Sigmoid colon (tissue), 7 donors: ENCODE data around the gene MINDY4. TPM values are rescaled to one million over a fixed set of nuclear protein-coding genes. Genes with fewer than 3 reads are reported as not detected.
A peak's percentile ranks its signal among the peaks of the same experiment; 100 is the strongest.

Experiments used
- DNase-seq: peaks from one replicate; pipeline ENCODE4 v3.0.0-alpha.2; 2019
- H3K27ac ChIP-seq, 4 donors: fragments of 200-600 bp; sonication (generic); one replicate each; pipeline ENCODE4 v1.5.1; 2016 to 2019; ENCODE audit warnings: mild to moderate bottlenecking in 1 of 4
- H3K27me3 ChIP-seq, 3 donors: fragments of 200-600 bp; sonication (generic); one replicate each; pipeline ENCODE4 v1.5.1; 2019; ENCODE audit warnings: mild to moderate bottlenecking in 1 of 3
- H3K36me3 ChIP-seq, 4 donors: fragments of 200-600 bp; sonication (generic); one replicate each; pipeline ENCODE4 v1.5.1; 2016 to 2019
- H3K4me1 ChIP-seq, 4 donors: fragments of 200-600 bp; sonication (generic); one replicate each; pipeline ENCODE4 v1.5.1; 2017 to 2019
- H3K4me3 ChIP-seq, 4 donors: fragments of 200-600 bp; sonication (generic); one replicate each; pipeline ENCODE4 v1.5.1; 2017 to 2019; ENCODE audit warnings: mild to moderate bottlenecking in 2 of 4, moderate library complexity in 1 of 4
- H3K9me3 ChIP-seq, 4 donors: fragments of 200-600 bp in 3 of 4; sonication (generic) in 3 of 4; one replicate each; pipeline versions ENCODE4 v1.5.1 to v1.6.1; 2013 to 2019
- CTCF ChIP-seq, 4 experiments: fragments of 450-650 bp in 3 of 4; fragments of 200-600 bp in 1 of 4; IDR thresholded peaks; one replicate each; pipeline ENCODE4 v1.5.1; 2016 to 2019; ENCODE audit warnings: antibody characterized with exemption in 4 of 4, mild to moderate bottlenecking in 3 of 4, moderate library complexity in 2 of 4
- EP300 ChIP-seq, 4 donors: sonication (generic); formaldehyde crosslinking; IDR thresholded peaks; one replicate each; pipeline ENCODE4 v1.6.1; 2017; ENCODE audit warnings: antibody characterized with exemption in 4 of 4
- POLR2A ChIP-seq, 2 donors: fragments of 450-650 bp; IDR thresholded peaks; one replicate each; pipeline ENCODE4 v1.6.1; 2016; ENCODE audit warnings: antibody characterized with exemption in 2 of 2, mild to moderate bottlenecking in 2 of 2, moderate library complexity in 2 of 2
- POLR2AphosphoS5 ChIP-seq, 4 donors: sonication (generic); formaldehyde crosslinking; IDR thresholded peaks; one replicate each; pipeline ENCODE4 v1.6.1; 2017; ENCODE audit warnings: antibody characterized with exemption in 4 of 4
- WGBS, 2 donors: extraction: QIAGEN DNeasy Blood & Tissue Kit; methylation state at CpG; one replicate each; pipeline ENCODE4 v1.1.7; 2013; 5-methylcytosine and 5-hydroxymethylcytosine counted together
- intact Hi-C: fragments of 100-400 bp; cut with DNase I; formaldehyde crosslinking; loops from one replicate; pipeline ENCODE4 v1.15.1; 2023
- polyA plus RNA-seq, 3 donors: library from polyadenylated mRNA; stranded (reverse); fragments of 200-250 nt; gene quantifications; one replicate each; pipeline ENCODE4 v1.2.3, GENCODE V29; 2013
- total RNA-seq, 4 donors: library from RNA; depleted of rRNA; stranded (reverse); fragments of >200 nt; gene quantifications; one replicate each; pipeline ENCODE4 v1.1.0, GENCODE V29; 2016
- donor health status: healthy with polysubstance abuse.
- donor health status: Bipolar disorder and iron deficiency.
- donor health status: healthy.

The MINDY4 gene
- total and polyA plus RNA-seq, 7 donors: 1.2 to 26.3 (median 9.4) TPM

- peak overlapping the region in 3 of 4 donors; percentile 46 to 79 (median 66) for H3K27ac ChIP-seq
- no peak overlapping the region for H3K4me3 ChIP-seq
- TF ChIP-seq POLR2A (IDR thresholded peaks at IDR 0.05) (no peak), POLR2AphosphoS5 (IDR thresholded peaks at IDR 0.05) (no peak), CTCF (IDR thresholded peaks at IDR 0.05) (no peak)
- intact Hi-C loops: no loop called here
- H3K27me3 ChIP-seq: no peaks in the 10 kb centered on the region
- no peaks in the 10 kb centered on the region for H3K9me3 ChIP-seq
- peaks cover 0 to 4% (median 0%) of the 10 kb centered on the region in 4 donors for H3K36me3 ChIP-seq
- peaks cover 0 to 25% (median 22%) of the 10 kb centered on the region in 4 donors for H3K4me1 ChIP-seq
- 60 to 82% methylated on average over 9 of the region's 9 CpGs for WGBS, 2 donors
- DNase-seq: peak; percentile 52
Measured at GRCh38 chr7:30931929-30932540, 160.8 kb downstream of the MINDY4 start.

GRCh38 chr7:30932562-30932961, 161.3 kb downstream of the MINDY4 start:
- peaks cover 0 to 25% (median 22%) of the 10 kb centered on the region in 4 donors for H3K4me1 ChIP-seq
- no peak overlapping the region for H3K27ac ChIP-seq
- H3K4me3 ChIP-seq: no peak overlapping the region
- H3K9me3 ChIP-seq: no peaks in the 10 kb centered on the region
- H3K27me3 ChIP-seq: no peaks in the 10 kb centered on the region
- H3K36me3 ChIP-seq: no peaks in the 10 kb centered on the region
- 49 to 79% methylated on average over 6 of the region's 6 CpGs for WGBS, 2 donors
- TF ChIP-seq POLR2AphosphoS5 (IDR thresholded peaks at IDR 0.05) (no peak), CTCF (IDR thresholded peaks at IDR 0.05) (no peak), POLR2A (IDR thresholded peaks at IDR 0.05) (no peak), EP300 (IDR thresholded peaks at IDR 0.05) (no peak)
- intact Hi-C loops: no loop called here
- no peak for DNase-seq

- intact Hi-C loops: no loop called here
- DNase-seq: peak; percentile 50
Measured at GRCh38 chr7:30933124-30933974, 162.1 kb downstream of the MINDY4 start.

GRCh38 chr7:30934225-30934624, 163.0 kb downstream of the MINDY4 start:
- Histone ChIP-seq H3K36me3 (no peaks in the 10 kb centered on the region), H3K27me3 (no peaks in the 10 kb centered on the region), H3K9me3 (no peaks in the 10 kb centered on the region), H3K4me3 (no peak overlapping the region), H3K27ac (no peak overlapping the region), H3K4me1 (peaks cover 0 to 31% (median 24%) of the 10 kb centered on the region in 4 donors)
- intact Hi-C loops: no loop called here
- 90 to 91% methylated on average over 5 of the region's 5 CpGs for WGBS, 2 donors
- TF ChIP-seq POLR2A (IDR thresholded peaks at IDR 0.05) (no peak), CTCF (IDR thresholded peaks at IDR 0.05) (no peak), POLR2AphosphoS5 (IDR thresholded peaks at IDR 0.05) (no peak), EP300 (IDR thresholded peaks at IDR 0.05) (no peak)
- DNase-seq: no peak

More at GRCh38 chr7:30933124-30933974, 162.1 kb downstream of the MINDY4 start:
- Histone ChIP-seq H3K4me1 (peaks cover 0 to 25% (median 22%) of the 10 kb centered on the region in 4 donors), H3K4me3 (no peak overlapping the region), H3K27me3 (no peaks in the 10 kb centered on the region), H3K36me3 (no peaks in the 10 kb centered on the region), H3K9me3 (no peaks in the 10 kb centered on the region), H3K27ac (no peak overlapping the region)
- 85 to 86% methylated on average over 26 of the region's 26 CpGs for WGBS, 2 donors
- TF ChIP-seq CTCF (IDR thresholded peaks at IDR 0.05) (no peak), POLR2AphosphoS5 (IDR thresholded peaks at IDR 0.05) (no peak), POLR2A (IDR thresholded peaks at IDR 0.05) (no peak), EP300 (IDR thresholded peaks at IDR 0.05) (no peak)
